CD4-positive, alpha-beta T cell treated with Interleukin-12 subunit alpha and Interleukin-12 subunit beta, for 1 hour (primary cell): ENCODE measurements around the gene STIM1.

Experiments used
- DNase-seq: peaks from one replicate; pipeline ENCODE4 v3.0.0-alpha.2; 2020

The STIM1 gene

GRCh38 chr11:3925513-3925912 is 70.0 kb downstream of the STIM1 start:
- DNase-seq, result no peak

GRCh38 chr11:3926458-3927095 is 71.1 kb downstream of the STIM1 start:
- DNase-seq, result no peak

- DNase-seq, result no peak
Observed at GRCh38 chr11:3927129-3927796, 71.8 kb downstream of the STIM1 start.

- DNase-seq, result no peak
Observed at GRCh38 chr11:3929232-3929631, 73.8 kb downstream of the STIM1 start.

- no peak for DNase-seq
Observed at GRCh38 chr11:3929649-3930048, 74.2 kb downstream of the STIM1 start.

GRCh38 chr11:3932698-3933097 is 77.2 kb downstream of the STIM1 start:
- no peak for DNase-seq

GRCh38 chr11:3933165-3933628 is 77.7 kb downstream of the STIM1 start:
- no peak for DNase-seq

- DNase-seq, result no peak
Observed at GRCh38 chr11:3934658-3935057, 79.2 kb downstream of the STIM1 start.

GRCh38 chr11:3936517-3936916 is 81.1 kb downstream of the STIM1 start:
- no peak for DNase-seq

- no peak for DNase-seq
Observed at GRCh38 chr11:3939211-3939610, 83.7 kb downstream of the STIM1 start.

- no peak for DNase-seq
Observed at GRCh38 chr11:3939651-3940190, 84.3 kb downstream of the STIM1 start.

- peak; percentile 51 for DNase-seq
Observed at GRCh38 chr11:3942160-3942955, 86.9 kb downstream of the STIM1 start.

GRCh38 chr11:3942956-3943497 is 87.6 kb downstream of the STIM1 start:
- DNase-seq, result no peak

- DNase-seq, result no peak
Observed at GRCh38 chr11:3944198-3944597, 88.7 kb downstream of the STIM1 start.

GRCh38 chr11:3946455-3947017 is 91.1 kb downstream of the STIM1 start:
- no peak for DNase-seq

- peak; percentile 81 for DNase-seq
Observed at GRCh38 chr11:3947061-3947460, 91.6 kb downstream of the STIM1 start.

GRCh38 chr11:3949125-3949524 is 93.7 kb downstream of the STIM1 start:
- DNase-seq, result peak; percentile 43

GRCh38 chr11:3950996-3951660 is 95.7 kb downstream of the STIM1 start:
- peak; percentile 34 for DNase-seq

GRCh38 chr11:3952715-3953114 is 97.3 kb downstream of the STIM1 start:
- no peak for DNase-seq

GRCh38 chr11:3953327-3953726 is 97.9 kb downstream of the STIM1 start:
- no peak for DNase-seq

- DNase-seq, result no peak
Observed at GRCh38 chr11:3954448-3955298, 99.2 kb downstream of the STIM1 start.
